ENCODE measurements around the gene SULF2. TPM values are rescaled to one million over a fixed set of nuclear protein-coding genes. Genes with fewer than 3 reads are reported as not detected.

Gene SULF2
- total RNA-seq, result 115 and 388 TPM in 2 replicates

DNA sequence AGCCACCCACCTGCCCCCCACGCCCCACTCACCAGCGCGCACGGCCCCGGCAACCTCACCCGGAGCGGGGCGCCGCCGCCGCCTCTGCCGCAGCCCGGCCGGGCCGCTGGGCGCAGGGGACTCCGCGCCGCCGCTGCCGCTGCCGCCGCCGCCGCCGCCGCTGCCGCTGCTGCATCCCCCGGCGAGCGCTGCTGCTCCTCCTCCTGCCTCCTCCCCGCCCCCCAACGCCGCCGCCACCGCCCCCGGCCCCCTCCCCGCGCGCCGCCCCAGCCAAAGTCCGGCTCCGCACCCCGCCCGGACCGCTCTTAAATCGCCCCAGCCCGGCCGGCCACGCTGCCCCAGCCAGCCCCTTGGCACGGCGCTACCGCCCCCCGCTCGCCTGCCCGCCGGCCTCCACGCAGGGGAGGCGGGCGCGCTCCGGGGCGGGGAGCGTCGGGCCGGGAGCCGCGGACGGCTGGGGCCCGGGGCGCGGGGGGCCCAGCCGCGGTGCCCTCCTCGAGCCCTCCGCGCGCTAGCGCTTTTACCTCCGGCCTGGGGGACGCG is at the start of gene SULF2:
Gene SULF2 (minus strand): TSS at position 171 of the 543 bp plus-strand sequence. CDS start 28,118 bp downstream, outside the sequence.

All from bladder microvascular endothelial cell (primary cell).